Head of caudate nucleus (tissue), 42 donors: ENCODE data around the gene USP11.

Source experiments
- DNase-seq, 42 donors: peaks; one replicate each; pipeline versions ENCODE4 v3.0.0 to v3.0.0-alpha.2; 2020 to 2021; ENCODE audit warnings: mixed read lengths in 7 of 42
- intact Hi-C: fragments of 100-400 bp; cut with DNase I; formaldehyde crosslinking; loops from one replicate; pipeline ENCODE4 v1.15.0; 2022

The USP11 gene

GRCh38 chrX:47232803-47233332, at the start of gene USP11:
TSS of gene USP11 (plus strand) at chrX:47233009. CDS start at chrX:47233044, 35 bp downstream.
- peak; percentile 17 to 83 (median 60) for DNase-seq
- intact Hi-C loops = loop anchor here (1.0 kb wide), 1 partner anchor 14 kb away; no protein-coding TSS in a partner anchor

DNA sequence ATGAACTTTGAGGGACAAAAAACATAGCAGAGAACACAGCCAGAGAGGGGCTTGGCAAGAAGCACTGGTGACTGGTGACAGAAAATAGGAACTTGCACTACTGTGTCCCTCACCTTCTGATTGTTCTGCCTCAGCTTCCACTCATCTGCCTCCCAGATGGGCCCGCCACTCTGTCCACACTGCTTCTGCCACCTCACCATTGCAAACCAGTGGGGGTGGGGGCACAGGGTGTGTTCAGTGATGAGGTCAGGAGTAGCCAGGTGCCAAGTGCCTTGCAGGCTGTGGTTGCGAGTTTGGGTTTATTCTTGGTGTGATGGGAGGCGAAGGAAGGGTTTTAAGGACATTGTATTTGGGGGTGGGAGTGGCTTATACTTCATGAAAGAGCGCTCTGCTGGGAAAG, 48.3 kb upstream of the USP11 start:
- intact Hi-C loops = no loop called here
- no peak for DNase-seq

DNA sequence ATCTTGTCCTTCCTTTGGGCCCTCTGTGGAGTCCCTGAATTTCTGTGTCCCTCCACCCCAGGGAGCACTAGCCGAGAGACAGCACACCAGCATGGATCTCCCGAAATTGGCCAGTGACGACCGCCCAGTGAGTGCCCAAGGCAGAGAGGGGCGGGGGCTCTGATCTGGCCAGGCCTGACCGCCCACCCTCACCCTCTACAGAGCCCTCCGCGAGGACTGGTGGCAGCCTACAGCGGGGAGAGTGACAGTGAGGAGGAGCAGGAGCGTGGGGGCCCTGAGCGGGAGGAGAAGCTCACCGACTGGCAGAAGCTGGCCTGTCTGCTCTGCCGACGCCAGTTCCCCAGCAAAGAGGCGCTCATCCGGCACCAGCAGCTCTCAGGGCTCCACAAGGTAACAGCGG, 47.6 kb upstream of the USP11 start:
- DNase-seq = peak in 5 of 42 donors; percentile 8 to 48 (median 28)
- intact Hi-C loops = no loop called here

DNA sequence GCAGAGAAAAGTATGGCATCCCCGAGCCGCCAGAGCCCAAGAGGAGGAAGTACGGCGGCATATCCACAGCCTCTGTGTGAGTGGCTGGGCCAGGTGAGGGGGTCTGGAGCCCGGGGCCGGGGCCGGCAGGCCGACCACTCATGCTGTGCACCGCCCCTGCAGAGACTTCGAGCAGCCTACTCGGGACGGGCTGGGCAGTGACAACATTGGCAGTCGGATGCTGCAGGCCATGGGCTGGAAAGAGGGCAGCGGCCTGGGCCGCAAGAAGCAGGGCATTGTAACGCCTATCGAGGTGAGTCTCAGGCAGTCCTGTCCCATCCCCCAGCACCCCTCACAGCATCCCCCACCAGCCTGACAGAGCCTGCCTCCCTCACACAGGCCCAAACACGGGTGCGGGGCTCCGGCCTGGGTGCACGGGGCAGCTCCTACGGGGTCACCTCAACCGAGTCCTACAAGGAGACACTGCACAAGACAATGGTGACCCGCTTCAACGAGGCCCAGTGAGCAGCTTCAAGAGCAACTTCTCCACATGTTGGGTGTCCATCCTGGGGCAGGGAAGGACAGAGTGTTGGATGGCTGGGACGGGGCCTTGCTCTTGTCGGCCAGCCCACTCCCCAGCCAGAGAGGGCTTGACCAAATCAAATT, 46.6 kb upstream of the USP11 start:
- DNase-seq = no peak
- intact Hi-C loops = no loop called here

- no peak for DNase-seq
- intact Hi-C loops = no loop called here
Observed at GRCh38 chrX:47187106-47187677, 45.6 kb upstream of the USP11 start.

DNA sequence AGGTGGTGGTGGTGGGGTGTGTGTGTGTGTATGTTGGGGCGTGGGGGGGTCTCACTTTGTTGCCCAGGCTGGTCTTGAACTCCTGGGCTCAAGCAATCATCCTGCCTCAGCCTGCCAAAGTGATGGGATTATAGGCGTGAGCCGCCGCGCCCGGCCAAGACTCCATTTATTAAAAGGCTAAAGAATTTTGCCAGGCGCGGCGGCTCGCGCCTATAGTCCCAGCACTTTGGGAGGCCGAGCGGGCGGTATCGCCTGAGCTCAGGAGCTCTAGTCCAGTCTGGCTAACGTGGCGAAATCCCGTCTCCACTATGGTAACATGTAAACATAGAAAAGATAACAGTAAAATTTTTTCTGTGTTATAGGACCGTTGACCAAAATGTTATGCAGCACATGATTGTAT, 42.9 kb upstream of the USP11 start:
- no peak for DNase-seq
- intact Hi-C loops = loop anchor here (5.0 kb wide), 1 partner anchor 192 kb away; no protein-coding TSS in a partner anchor

DNA sequence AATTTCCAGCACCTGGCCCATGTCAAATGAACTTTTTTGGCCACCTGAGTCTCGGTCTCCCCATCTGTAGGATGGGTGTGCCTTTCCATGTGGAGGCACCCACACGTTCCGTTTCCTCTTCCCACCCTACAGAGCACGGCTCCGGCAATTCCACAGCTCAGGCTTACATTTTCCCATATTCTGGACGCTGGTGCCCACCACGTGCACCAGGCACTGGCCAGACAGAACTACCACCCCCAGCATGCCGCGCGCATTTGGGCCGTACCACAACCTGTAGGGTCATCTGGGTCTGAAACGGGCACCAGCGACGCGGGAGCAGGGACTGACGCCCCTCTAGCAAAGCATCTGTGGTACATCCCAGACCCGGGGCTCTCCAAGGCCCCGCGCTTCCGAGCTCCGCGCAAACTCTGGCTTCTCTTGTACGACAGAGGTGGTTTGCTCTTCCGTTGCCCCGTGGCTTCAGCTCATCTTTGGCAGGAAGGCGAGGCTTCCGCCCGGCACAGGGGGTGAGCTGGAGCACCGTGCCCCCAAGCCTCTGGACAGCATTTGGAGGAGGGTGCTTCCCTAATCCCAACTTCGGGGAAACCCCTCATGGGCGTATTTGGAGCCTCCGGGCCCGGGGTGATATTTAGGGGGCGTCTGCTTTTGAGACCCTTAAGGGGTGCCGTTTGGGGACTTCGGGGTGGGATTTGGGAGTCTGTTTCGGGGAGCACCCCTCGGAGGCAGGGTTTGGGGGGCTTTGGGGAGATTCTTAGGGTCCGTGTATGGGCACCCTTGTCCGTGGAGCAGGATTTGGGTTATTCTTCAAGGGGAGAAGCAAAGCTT, 42.2 kb upstream of the USP11 start:
- intact Hi-C loops = loop anchor here (5.0 kb wide), 1 partner anchor 192 kb away; no protein-coding TSS in a partner anchor
- DNase-seq = peak; percentile 81 to 94 (median 89)

- intact Hi-C loops = loop anchor here (5.0 kb wide), 1 partner anchor 191 kb away; no protein-coding TSS in a partner anchor
- peak in 10 of 42 donors; percentile 12 to 45 (median 34) for DNase-seq
Observed at GRCh38 chrX:47191331-47191730, 41.5 kb upstream of the USP11 start.

- DNase-seq = no peak
- intact Hi-C loops = loop anchor here (2.0 to 5.0 kb wide), 2 partner anchors 190 to 331 kb away; no protein-coding TSS in a partner anchor
Observed at GRCh38 chrX:47191806-47192401, 40.9 kb upstream of the USP11 start.

- intact Hi-C loops = loop anchor here (2.0 to 5.0 kb wide), 2 partner anchors 189 to 329 kb away; no protein-coding TSS in a partner anchor
- DNase-seq = peak; percentile 87 to 99 (median 97)
Observed at GRCh38 chrX:47193475-47194193, 39.2 kb upstream of the USP11 start, which contains the start of gene UBA1. TSS of gene UBA1 (plus strand) at chrX:47193829. CDS start at chrX:47198803, 4,974 bp downstream.

- DNase-seq = no peak
- intact Hi-C loops = loop anchor here (5.0 kb wide), 1 partner anchor 188 kb away; no protein-coding TSS in a partner anchor
Observed at GRCh38 chrX:47194194-47194787, 38.5 kb upstream of the USP11 start.

DNA sequence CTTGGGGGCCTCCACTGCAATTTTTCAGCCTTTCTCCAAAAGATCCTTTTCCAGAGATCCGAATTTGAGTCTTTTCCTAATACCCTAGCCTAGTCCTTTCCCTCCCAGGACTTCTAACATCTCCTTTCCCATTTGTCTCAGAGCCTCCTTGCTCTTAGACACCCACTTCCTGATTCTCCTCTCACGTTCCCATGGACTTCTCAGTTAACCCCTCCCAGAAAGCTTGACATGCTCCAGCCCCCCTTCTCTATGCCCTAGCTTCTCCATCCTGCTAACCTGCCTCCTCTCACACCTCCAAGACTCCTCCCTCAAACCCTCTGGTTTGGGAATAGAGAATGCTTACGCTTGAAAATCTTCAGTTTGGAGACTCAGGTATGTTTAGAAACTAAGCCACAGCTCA, 36.7 kb upstream of the USP11 start:
- intact Hi-C loops = no loop called here
- no peak for DNase-seq

DNA sequence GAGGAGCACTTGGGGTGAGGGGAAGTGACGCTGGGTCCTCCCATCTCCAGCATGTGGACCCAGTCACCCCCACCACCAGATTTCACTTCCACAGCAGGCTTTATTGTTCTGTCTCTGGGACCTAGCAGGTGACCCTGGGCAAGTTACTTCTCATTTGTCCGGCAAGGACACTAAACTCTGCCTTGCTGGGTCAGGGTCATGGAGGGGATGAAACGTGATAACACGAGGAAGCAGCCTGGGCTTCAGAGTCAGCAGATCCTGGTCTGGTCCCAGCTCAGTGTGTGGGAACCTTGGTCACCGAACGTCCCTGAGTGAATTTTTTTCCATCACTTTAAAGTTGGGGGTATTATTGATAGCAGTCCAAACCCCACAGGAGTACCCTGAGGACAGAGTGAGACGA, 35.3 kb upstream of the USP11 start:
- intact Hi-C loops = no loop called here
- no peak for DNase-seq

DNA sequence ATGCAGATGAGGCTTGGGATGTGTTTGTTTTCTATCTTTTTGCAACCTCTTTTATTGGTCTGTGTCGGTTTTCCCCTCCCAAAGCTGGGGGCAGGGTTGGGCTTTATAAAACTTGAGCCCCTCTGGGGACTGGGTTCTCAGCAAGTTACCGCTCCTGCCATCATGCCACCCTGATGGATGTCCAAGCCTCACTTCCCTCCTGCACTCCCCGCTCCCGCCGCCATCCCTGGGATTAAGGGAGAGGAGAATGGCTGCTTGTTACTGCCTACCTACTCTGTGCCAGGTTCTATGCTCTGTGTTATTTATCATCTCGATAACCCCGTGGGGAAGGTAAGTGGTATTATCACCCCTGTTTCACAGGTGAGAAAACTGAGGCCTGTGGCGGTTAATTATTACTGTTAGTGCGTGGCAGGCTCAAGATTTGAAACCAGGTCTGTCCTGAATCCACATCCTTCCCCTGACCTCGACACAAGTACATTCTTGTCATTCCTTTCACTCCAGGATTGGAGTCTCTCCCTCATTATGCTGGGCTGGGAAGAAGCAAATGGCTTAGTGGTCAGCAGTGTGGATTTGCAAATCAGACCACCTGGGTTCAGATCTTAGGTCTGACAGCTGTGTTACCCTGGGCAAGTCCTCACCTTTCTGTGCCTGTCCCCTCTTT, 34.7 kb upstream of the USP11 start:
- intact Hi-C loops = no loop called here

GRCh38 chrX:47198687-47199080, 34.1 kb upstream of the USP11 start:
- no peak for DNase-seq
- intact Hi-C loops = no loop called here

More for the DNA sequence above, 34.7 kb upstream of the USP11 start:
- DNase-seq = no peak

GRCh38 chrX:47199286-47199685, 33.5 kb upstream of the USP11 start:
- intact Hi-C loops = no loop called here
- no peak for DNase-seq

DNA sequence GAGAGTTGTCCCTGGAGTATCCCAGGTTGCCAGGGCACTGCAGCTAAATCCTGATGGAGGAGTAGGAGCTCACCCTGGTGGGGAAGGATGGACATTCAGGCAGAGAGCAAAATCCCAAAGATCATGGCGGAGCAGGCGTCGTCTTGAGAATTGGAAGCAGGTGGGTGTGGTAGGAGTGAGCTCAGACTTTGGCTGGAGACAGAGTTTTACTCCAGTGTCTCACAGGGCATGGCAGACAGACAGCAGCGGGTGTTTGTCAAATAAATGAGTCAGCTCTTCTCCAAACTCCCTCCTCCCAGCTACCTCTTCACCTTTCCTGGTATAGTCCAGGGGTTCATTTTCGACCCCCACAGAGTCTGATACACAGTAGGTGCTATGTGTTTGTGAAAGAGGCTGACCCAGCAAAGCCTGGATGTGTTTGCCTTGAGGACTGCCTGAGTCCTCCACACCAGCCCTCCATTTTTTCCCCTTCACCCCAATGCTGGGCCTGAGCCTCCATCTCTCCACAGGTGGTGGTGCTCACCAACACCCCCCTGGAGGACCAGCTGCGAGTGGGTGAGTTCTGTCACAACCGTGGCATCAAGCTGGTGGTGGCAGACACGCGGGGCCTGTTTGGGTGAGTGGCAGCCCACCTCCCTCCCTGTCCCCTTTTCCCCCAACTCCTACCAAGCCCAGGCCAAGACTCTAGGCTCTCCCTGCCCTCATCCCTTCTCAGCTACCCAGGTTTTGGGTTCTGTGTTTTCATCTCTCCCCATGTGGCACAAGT, 32.2 kb upstream of the USP11 start:
- intact Hi-C loops = no loop called here
- DNase-seq = no peak
